Measurements from ENCODE around the gene C2orf15. TPM values are rescaled to one million over a fixed set of nuclear protein-coding genes. Genes with fewer than 3 reads are reported as not detected.
"Not testable (repeated sequence)": the region's sequence is repeated elsewhere in the genome, so short reads cannot be mapped to it uniquely, and the experiment has no call there.

The C2orf15 gene
- total and polyA plus RNA-seq, 10 of the 15 experiments (the other 5 are each of a cell fraction or from before 2014, with no cell fraction given) = 1.4 to 3.4 (median 2.4) TPM

- TF ChIP-seq CUX1 (IDR thresholded peaks at IDR 0.05; ENCODE audit: insufficient replicate concordance, low read depth, low read length) = no peak
- no peak for TF ChIP-seq REST (IDR thresholded peaks at IDR 0.05; ENCODE audit: low read depth, low read length)
Measured at GRCh38 chr2:99190548-99190947, 49.0 kb downstream of the C2orf15 start (continued).

GRCh38 chr2:99192364-99192763, 50.9 kb downstream of the C2orf15 start:
- CTCF ChIA-PET; BruUV-seq (replicated peaks); H3K79me2 ChIP-seq (ENCODE audit: control insufficient read depth, insufficient read depth, low read length); SMC1A ChIA-PET (ENCODE audit: uncharacterized antibody, unreplicated experiment); POLR2A ChIA-PET; intact Hi-C loops (cut with micrococcal nuclease; ENCODE audit: unreplicated experiment); H3K4me1 ChIP-seq (ENCODE audit: control insufficient read depth, insufficient read depth, low read length); H3K27me3 ChIP-seq (replicated peaks in 1 of 2; ENCODE audit: control insufficient read depth in 2 of 2, insufficient read depth in 2 of 2, low read length in 1 of 2); H3K9ac ChIP-seq (ENCODE audit: control insufficient read depth, insufficient read depth, low read length); H3K27ac ChIP-seq (ENCODE audit: control insufficient read depth, insufficient read depth); FAIRE-seq; H3K4me3 ChIP-seq; H4K20me1 ChIP-seq (ENCODE audit: control insufficient read depth, insufficient read depth); H3K4me2 ChIP-seq (ENCODE audit: control insufficient read depth, insufficient read depth); DNase-seq (ENCODE audit: low read depth, low spot score); RAD21 ChIA-PET (ENCODE audit: unreplicated experiment); H3K9me3 ChIP-seq (replicated peaks; ENCODE audit: control insufficient read depth, insufficient read depth, low read length); H2AFZ ChIP-seq (ENCODE audit: control insufficient read depth, low read depth, low read length); ATAC-seq: not testable (repeated sequence)
- WGBS (ENCODE audit: insufficient coverage, insufficient replicate concordance, low lambda C conversion rate, missing lambda C conversion rate) = 94% methylated on average over 4 of the region's 4 CpGs
- H3K36me3 ChIP-seq (ENCODE audit: control insufficient read depth in 2 of 2, insufficient read depth in 2 of 2, low read length in 1 of 2) = peaks cover under 1 to 16% of the 10 kb centered on the region in 2 experiments; a peak in 2 of 4 replicates
- in situ Hi-C loops (cut with MboI) = loop anchor here (25.0 kb wide), 1 partner anchor 295 kb away; the partner anchor contains the start of gene REV1
